Middle frontal gyrus (tissue), 1 donor: ENCODE data around the gene C10orf90.

Experiments
- DNase-seq: peaks from one replicate; pipeline ENCODE4 v3.0.0-alpha.2; 2015; ENCODE audit warnings: low spot score; ENCODE audit errors: extremely low spot score

Gene C10orf90

DNA sequence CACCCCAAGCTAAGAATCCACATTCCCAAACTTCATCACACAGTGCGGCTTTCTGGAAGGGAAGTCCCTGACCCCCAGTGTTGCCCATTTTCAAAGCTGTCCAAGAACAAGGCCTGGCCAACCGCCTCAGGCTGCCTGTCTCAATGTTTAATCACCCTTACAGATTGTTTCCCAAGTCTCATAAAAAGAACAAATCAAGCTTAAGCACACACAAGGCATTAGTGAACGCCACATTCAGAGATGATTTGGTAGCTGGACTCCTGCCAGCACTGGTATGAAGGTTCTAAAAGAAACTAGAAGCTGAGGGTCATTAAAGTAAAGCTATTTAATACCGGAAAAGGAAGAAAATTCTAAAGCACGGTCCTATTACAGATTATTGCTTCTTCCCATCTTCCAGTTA, 35.6 kb downstream of the C10orf90 start:
- no peak for DNase-seq

DNA sequence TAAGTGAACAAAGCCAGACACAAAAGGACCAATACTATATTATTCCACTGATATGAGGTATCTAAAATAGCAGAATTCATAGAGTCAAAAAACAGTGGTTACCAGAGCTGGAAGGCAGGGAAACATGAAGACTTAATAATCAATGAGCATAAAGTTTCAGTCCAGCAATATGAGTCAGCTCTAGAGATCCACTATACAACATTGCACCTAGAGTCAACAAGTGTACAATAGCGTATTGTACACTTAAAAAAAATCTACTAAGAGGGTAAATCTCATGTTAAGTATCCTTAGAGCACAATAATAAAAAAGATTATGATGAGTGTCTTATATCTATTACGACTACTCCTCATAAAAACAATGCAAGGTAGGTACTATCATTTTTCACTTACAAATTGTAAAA, 36.1 kb downstream of the C10orf90 start:
- no peak for DNase-seq

DNA sequence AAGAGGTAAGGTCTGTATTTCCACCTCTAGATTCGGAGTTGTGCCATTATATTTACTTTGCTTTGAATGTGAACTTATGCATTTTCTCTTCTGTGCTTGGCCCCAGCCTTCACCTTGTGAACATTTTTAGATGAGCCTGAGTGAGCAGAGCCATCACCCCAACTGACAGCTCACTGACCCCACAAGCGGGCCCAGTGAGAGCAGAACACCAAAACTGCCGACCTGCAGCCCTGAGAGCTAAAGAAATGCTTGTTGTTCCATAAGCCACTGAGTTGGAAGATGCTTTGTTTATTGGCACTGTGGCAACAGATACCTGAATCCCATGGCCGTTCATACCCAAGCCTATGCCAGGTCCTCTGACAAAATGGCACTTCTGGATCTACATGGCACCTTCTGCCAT, 37.8 kb downstream of the C10orf90 start:
- no peak for DNase-seq

DNA sequence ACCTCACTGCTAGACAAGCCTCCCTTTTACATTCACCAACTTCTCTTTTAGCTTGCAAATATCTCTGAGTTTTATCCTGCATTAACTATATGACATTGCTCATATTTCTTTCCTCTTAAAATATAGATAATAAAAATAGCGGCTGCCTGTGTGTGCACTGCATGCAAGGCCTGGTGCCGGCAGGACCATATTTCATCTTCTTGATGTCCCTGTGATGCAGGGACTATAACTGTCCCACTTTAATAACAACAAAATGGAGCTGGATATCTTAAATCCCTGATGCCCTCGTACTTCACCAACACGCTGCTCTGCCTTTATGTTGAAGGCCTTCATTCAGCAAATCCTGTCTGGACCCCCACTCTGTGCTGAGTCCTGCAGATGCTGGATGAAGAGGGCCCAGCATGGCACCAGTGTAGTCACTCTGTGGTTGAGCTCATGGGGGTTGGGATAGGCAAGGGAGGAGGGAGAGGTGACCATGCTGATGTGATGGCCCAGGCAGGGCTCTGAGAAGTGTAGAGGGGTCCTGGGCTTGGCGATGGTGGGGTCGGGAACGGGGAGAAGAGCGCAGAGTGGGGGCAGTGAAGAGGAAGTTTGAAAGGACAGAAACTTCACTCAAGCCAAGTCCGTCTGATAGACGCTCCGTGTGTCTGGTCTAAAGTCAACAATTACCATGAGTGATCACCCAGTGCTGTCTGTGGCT, 40.4 kb downstream of the C10orf90 start:
- no peak for DNase-seq

DNA sequence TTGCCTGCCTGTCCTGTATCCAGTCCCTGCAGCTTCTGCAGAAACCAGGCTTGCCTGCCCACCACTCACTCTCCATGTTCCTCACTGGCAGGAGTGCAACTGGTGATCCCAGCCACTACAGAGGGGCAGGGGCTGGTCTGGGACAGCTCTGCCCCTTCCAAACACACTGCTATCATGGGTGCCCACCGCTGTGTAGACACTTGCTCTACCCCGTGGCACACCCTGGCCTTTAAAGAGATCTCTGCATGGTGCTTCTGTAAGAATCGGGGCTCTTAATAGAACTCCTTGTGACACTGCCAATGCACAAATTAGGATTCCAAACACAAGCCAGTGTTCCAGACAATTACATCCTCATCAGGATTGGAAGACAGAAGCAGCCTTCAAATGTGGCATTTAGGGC, 41.7 kb downstream of the C10orf90 start:
- peak; percentile 75 for DNase-seq

DNA sequence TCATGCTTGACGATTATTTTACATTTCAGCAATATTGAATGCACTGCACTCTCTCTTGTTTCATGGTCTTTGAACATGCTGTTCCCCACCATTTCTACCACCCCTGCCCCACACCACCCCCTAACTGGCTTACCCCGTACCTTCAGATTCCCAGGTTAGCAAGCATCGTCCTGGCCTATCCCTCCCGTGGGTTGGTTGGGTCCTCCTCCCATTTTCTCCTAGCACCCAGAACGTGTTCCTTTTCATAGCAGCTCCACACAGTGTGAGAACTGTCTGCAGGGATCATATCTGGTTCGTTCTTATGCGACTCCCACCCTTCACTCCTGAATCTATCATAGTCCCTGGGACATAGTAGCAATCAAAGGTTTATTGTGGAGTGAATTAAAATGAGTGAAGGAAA, 48.6 kb downstream of the C10orf90 start:
- DNase-seq = no peak

DNA sequence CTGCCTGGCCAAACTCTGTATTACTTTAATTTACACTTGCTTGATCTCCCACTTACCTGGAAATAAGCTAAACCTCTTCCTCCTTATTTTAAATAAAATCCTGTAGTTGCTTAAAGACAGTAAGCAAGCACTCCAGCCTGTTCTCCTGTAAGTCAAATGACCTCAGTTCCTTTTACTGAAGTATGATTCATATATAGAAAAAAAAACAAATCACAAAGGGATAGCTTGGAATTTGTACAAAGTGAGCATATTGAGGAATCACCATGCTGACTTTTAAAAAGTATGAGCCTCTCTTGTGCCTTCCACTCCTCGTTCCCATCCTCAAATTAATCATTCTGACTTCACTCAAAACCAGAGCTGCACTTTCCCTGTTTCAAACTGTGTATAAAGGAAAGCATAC, 52.0 kb downstream of the C10orf90 start:
- no peak for DNase-seq

DNA sequence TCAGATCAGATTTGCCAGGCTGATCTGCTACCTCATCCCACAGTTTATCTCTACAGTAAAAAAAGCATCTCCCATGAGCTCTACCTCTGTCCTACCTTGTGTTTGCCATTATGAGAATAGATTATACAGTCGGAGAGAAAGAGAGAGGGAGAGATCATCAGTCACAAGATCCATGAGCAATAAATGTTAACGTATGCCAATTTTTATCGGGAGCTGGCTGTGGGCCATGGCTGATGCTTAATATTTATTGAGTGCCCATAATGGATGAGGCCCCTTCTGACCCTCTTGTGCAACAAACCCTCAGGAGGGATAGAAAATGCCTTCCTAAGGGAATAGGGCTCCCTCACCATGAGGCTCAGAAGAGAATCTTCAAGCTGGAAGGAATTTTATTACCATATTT, 52.8 kb downstream of the C10orf90 start:
- no peak for DNase-seq

DNA sequence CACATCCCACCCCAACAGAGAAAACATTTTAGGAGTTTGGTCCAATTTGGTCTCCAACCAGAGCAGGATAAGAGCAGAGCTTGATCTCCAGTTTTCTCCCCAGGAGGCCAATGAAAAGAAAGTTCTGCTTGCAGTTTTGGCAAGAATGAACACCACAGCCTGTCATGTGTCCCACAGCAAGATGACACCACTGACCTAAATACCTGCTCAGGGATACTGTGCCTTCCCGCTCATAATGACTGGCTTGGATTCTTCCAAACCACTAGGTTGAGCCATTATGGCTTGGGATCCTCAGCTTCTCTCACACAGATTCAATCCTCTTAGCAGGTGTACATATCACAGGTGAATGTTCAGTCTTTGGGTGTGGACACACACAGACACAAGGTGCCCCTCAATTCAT, 53.3 kb downstream of the C10orf90 start:
- DNase-seq = no peak

DNA sequence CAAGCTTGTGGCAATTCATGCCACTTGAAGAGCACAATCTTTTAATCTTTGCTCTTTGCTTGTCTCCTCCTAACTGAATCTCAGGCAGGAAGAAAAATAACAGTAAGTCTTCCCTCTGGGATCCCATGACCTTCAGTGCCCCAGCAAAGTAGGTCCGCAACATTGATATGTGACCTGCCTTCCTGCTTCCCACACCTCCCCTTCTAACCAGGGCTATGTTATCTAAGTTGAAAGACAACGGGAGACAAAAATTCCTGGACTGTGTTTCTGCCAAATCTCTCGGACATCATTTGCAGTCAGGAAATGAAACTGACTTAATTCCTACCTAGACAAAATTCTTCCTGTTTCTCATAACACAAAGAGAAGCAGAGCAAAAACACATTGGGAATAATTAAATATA, 53.8 kb downstream of the C10orf90 start:
- no peak for DNase-seq

DNA sequence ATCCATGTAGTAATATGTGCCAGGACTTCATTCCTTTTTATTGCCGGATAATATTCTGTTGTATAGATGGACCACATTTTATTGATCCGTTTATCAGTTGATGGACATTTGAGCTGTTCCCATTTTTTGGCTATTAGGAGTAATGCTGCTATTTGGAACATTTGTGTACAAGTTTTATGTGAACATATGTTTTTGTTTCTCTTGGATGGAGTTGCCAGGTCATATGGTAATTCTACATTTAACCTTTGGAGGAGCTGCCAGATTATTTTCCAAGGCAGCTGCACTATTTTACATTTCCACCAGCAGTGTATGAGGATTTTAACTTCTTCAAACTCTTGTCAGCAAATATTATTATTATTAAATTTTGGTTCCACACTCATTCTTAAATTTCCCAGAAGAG, 59.2 kb downstream of the C10orf90 start:
- DNase-seq = no peak

DNA sequence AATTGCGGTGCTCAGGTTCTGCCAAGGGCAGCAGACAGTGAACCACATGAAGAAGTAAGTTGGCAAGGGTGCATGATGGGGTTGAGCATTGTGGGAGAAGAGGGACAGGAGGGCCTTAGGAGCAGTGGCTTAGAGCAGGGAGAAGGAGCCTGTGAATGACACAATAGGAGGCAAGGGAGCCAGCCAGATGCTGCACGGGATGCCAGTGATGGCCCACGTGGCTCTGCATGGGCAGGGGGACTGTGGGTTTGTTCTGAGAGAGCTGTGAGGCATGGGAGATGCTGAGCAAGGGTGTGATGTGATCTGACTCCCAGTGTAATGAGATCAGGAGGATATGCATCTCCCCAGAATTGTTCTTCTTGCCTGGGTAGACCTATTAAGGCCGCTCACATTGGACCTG, 60.9 kb downstream of the C10orf90 start:
- no peak for DNase-seq

DNA sequence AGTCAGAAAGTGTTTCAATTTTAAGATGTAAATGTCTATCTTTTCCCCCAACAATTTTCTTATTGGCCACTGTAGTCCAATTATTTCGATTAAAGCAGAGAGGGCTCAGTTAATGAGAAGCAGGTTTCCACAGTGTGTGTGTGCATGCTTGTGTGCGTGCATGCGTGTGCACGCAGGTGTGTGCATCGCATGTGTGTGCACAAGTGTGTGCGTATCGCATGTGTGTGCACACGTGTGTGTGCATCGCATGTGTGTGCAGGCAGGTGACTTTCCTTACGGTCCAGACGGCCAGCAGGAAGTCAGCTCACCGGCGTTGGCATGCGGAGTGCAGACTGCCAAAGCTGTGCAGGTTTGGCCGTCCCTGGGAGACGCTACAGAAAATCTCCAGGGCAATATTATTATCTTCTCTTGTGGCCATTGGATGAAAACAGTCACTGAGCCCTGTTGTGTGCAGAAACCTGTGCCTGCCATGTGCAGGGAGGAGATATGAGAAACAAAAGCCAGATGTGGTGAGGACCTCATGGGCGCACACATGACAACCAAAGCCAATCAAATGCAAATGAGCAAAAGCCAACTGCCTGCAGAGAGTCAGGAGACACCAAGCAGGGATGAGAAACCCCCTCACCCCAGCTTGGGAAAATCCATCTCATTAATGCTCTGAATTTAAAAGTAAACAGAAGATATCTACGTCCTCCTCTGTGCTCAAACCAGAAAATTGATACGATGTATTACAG, 70.4 kb downstream of the C10orf90 start:
- no peak for DNase-seq

DNA sequence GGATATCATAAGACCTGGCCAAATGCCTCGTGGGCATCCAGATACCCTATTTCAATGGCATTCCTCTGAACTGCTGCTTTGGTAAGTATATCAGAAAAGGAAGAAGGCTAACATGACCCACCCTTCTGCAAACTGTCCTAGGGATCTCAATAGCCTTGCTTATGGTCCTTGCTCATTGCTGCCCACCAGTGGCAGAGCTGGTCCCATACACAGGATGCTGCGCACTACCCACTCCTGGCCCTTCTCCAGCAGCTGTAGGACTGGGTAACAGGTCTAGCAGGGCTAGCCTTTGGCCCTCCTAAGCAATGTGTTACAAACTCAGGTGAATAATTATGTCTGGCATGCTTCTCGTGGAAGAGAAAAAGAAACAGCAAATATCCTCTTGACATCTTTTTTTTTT, 72.5 kb downstream of the C10orf90 start:
- DNase-seq = no peak

DNA sequence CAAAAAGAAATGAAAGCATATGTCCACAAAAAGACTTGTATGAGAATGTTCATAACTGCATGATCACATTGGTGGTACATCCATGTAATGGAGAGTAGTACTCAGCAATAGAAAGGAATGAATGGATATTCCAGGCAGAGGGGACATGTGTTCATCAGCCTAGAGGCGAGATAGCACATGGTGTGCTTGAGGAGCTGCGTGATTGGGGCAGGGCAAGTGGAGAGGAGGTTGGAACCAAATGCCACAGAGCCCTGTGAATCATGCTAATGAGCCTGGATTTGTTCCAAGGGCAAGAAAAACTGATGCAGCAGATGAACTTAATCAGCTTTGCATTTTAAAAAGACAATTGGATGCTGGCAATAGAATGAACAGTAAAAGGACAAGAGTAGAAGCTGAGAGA, 73.3 kb downstream of the C10orf90 start:
- DNase-seq = no peak

DNA sequence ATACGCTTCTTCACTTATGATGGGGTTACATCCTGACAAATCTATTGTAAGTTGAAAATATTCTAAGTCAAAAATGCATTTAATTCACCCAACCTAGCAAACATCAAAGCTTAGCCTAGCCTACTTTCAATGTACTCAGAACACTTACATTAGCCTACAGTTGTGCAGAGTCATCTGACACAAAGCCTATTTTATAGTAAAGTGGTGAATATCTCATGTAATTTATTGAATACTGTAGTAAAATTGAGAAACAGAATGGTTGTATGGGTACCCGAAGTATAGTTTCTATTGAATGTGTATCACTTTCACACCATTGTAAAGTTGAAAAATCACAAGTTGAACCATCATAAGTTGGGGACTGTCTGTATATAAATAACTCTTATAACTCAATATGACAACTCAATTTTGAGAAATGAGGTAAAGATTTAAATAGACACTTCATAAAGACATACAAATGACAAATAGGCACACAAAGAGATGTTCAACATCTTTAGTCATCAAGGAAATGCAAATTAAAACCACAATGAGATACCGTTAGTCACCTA, 73.9 kb downstream of the C10orf90 start:
- DNase-seq = no peak

DNA sequence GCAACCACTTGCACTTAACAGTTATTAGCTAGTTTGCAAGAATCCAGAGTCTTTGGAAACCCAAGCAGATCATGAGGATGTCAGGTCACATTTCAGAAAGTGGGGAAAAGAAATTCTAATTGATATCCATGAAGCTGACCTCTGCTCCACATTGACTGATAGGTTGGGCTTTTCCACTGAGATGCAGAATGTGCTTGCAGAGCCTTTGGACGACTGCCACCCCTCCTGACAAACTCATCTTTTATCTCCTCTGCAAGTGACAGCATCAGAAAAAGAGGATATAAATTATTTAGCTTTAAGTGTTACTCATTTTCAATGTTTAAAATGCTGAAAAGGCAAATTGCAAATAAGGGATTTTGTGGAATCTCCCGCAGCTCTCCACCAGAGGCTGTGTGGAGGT, 75.3 kb downstream of the C10orf90 start:
- peak; percentile 10 for DNase-seq

DNA sequence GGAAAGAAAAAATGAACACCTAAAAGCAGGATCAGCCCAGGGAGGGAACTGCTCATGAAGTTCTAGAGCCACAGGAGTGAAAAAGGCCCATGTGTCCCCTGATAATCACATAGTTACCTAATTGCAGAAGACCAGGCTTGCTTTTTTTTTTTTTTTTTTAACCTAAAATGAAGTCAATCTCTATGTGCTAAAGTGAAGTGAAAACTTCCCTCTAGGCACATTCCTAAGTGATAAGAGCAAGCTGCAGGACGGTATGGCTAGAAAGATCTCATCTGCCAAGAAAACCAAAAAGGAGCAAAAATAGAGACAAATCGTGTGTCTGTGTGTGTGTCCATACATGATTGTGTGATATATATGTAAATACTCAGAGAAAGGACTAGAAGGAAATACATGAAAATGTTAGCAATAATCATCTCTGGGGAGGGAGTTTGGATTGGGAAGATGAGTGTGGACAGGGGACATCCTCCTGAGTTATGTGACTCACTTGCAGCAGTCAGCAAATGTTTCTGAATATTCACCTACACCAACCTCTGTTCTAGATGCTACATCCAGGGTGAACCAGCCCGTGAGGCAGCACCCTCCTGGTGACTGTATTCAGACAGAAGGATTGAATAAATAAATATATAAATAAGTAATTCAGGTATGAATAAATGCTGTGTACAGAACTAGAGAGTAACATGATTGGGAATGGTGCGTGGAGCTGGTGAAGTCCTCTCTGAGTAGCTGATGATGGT, 76.4 kb downstream of the C10orf90 start:
- no peak for DNase-seq

DNA sequence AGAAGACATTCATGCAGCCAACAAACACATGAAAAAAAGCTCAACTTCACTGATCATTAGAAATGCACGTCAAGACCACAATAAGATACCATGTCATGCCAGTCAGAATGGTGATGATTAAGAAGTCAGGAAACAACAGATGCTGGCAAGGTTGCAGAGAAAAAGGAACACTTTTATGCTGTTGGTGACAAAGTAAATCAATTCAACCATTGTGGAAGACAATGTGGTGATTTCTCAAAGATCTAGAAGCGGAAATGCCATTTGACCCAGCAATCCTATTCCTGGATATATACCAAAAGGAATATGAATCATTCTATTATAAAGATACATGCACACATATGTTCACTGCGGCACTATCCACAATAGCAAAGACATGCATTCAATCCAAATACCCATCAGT, 77.6 kb downstream of the C10orf90 start:
- DNase-seq = no peak

DNA sequence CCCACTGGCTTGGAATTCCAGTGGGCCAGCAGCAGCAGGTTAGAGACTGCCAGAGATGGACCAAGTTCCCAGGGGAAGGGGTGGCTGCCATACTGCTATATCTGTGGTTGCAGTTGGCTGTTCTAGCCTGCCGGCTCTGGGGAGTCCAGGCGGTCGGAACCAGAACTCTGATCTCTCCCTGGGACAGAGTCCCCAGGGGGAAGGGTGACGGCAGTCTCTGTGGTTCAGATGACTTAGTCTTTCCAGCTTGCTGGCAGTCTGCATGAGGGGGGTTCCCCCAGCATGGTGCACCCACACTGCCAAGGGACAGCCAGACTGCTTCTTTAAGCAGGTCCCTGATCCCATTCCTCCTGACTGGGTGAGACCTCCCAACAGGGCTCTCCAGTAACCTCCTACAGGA, 82.5 kb downstream of the C10orf90 start:
- DNase-seq = no peak

DNA sequence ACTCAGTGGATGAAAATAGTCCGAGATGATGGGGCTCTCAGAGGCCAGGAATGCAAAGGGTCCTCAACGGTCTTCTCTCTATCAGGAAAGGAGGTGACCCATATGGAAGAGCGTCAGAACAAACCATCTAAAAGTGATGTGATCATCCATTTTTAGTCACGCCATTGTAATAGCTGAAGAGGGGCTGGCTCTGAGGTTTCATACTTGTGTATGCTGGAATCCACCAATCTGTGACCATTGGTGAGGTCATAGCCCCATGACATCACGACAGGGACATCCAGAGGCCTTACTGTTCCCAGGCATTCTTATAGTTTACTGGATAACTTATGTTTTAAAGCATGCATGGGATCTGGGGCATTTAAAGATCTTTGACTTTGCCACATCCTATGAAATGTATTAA, 83.6 kb downstream of the C10orf90 start:
- no peak for DNase-seq

DNA sequence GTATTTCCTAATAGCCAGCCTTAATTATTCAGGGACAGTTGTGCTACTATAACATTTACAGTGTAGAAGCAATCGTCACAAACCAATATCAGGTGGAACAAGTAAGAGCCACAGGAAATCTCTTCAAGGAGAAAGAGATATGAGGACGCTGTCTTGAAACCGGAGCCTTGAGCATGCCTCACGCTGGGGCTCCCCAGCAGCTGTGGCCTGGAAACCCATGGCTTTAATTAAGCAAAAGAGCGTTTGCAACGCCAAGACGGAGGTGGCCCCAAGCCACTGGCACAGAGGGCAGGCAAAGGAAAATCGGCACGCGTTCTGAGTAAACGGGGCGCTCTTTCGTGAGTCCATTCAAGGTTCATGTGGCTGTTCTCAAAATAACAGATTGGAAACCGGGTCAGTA, 84.4 kb downstream of the C10orf90 start:
- DNase-seq = no peak
